Measurements from ENCODE around the gene SLC7A6. TPM values are rescaled to one million over a fixed set of nuclear protein-coding genes. Genes with fewer than 3 reads are reported as not detected.

Gene SLC7A6
- total RNA-seq, 1 donor from 2014 or later = 47.3 TPM

- Mint-ChIP-seq H3K4me3 (no peak overlapping the region), H3K36me3 (peaks cover 6% of the 10 kb centered on the region), H3K9me3 (no peaks in the 10 kb centered on the region), H3K4me1 (ENCODE audit: unreplicated experiment) (no peaks in the 10 kb centered on the region), H3K27me3 (no peaks in the 10 kb centered on the region), H3K27ac (no peak overlapping the region)
- no peak for DNase-seq (ENCODE audit: extremely low spot score, unreplicated experiment)
- TF ChIP-seq, protein P1, sequence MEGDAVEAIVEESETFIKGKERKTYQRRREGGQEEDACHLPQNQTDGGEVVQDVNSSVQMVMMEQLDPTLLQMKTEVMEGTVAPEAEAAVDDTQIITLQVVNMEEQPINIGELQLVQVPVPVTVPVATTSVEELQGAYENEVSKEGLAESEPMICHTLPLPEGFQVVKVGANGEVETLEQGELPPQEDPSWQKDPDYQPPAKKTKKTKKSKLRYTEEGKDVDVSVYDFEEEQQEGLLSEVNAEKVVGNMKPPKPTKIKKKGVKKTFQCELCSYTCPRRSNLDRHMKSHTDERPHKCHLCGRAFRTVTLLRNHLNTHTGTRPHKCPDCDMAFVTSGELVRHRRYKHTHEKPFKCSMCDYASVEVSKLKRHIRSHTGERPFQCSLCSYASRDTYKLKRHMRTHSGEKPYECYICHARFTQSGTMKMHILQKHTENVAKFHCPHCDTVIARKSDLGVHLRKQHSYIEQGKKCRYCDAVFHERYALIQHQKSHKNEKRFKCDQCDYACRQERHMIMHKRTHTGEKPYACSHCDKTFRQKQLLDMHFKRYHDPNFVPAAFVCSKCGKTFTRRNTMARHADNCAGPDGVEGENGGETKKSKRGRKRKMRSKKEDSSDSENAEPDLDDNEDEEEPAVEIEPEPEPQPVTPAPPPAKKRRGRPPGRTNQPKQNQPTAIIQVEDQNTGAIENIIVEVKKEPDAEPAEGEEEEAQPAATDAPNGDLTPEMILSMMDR (conservative IDR thresholded peaks at IDR 0.05) = no peak
Measured at GRCh38 chr16:68252383-68252782, 11.9 kb upstream of the SLC7A6 start.

DNA sequence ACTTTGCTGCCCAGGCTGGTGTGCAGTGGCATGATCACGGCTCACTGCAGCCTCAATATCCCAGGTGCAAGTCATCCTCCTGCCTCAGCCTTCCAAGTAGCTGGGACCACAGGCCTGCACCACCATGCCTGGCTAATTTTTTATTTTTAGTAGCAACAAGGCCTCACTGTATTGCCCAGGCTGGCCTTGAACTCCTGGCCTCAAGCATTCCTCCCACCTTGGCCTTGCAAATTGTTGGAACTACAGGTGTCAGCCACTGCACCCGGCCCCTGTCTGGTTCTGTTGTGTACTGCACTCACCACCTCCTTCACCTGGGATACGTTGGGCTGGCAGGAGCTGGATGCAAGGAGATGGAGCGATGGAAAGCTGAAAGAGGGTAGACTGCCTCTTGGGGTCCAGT, 10.6 kb upstream of the SLC7A6 start:
- H3K9me3 Mint-ChIP-seq = no peaks in the 10 kb centered on the region
- H3K4me3 Mint-ChIP-seq = no peak overlapping the region
- no peak overlapping the region for H3K27ac Mint-ChIP-seq
- peaks cover 6% of the 10 kb centered on the region for H3K4me1 Mint-ChIP-seq (ENCODE audit: unreplicated experiment)
- no peaks in the 10 kb centered on the region for H3K27me3 Mint-ChIP-seq
- DNase-seq (ENCODE audit: extremely low spot score, unreplicated experiment) = no peak
- peaks cover 10% of the 10 kb centered on the region for H3K36me3 Mint-ChIP-seq
- TF ChIP-seq, protein P1 (conservative IDR thresholded peaks at IDR 0.05) = no peak

DNA sequence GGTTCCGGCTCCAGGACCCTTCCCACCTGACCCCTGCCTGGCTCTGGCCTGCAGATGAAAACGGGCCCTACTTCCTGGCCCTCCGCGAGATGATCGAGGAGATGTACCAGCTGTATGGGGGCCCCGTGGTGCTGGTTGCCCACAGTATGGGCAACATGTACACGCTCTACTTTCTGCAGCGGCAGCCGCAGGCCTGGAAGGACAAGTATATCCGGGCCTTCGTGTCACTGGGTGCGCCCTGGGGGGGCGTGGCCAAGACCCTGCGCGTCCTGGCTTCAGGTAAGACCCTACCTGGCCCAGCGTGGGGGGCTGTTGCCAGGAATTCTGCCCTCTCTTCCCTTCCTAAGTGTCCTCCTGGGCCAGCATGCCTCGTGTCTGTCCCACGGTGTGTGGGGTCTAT, 8.6 kb upstream of the SLC7A6 start:
- H3K4me1 Mint-ChIP-seq (ENCODE audit: unreplicated experiment) = peaks cover 6% of the 10 kb centered on the region
- H3K27me3 Mint-ChIP-seq = no peaks in the 10 kb centered on the region

GRCh38 chr16:68257251-68257905, 6.9 kb upstream of the SLC7A6 start:
- H3K27ac Mint-ChIP-seq = peak overlapping the region; percentile 77

More for the DNA sequence above, 8.6 kb upstream of the SLC7A6 start:
- Mint-ChIP-seq H3K9me3 (no peaks in the 10 kb centered on the region), H3K4me3 (no peak overlapping the region), H3K36me3 (peaks cover 10% of the 10 kb centered on the region), H3K27ac (no peak overlapping the region)
- DNase-seq (ENCODE audit: extremely low spot score, unreplicated experiment) = no peak
- TF ChIP-seq, protein P1 (conservative IDR thresholded peaks at IDR 0.05) = no peak

DNA sequence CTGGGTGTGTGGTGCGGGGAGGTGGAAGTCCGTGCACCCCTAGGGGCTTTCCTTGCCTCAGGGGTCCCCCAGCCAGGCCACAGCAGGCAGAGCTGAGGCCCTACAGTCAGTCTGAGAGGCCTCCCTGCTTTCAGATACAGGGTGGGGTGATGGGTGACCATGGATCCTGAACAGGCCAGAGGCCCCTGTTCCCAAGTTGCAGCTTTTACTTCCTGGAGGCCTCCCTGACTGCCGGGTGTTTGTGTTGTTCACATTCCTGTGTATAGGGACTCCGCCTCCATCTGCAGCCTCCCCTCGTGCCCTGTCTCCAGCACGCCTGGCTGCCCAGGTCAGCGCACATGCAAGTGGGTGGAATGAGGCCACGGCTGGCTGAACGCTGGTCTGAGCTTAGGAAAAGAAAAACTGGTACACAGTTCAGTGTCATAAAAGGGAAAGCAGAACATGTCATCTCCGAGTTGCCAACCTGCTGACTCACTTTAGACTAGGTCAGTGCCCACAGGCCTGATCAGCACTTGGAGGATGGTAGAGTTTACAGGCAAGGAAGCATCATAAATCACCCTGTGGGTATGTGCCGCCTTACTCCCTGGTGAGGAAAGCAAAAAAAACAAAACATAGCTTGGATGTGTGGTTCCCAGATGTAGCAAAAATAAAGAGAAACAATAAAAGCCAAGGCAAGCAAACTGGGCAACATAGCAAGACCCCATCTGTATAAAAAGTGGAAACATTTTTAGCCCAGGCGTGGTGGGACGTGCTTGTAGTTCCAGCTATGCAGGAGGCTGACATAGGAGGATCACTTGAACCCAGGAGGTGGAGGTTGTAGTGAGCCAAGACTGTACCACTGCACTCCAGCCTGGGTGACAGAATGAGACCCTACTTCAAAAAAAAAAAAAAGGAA, 6.2 kb upstream of the SLC7A6 start:
- H3K9me3 Mint-ChIP-seq = no peaks in the 10 kb centered on the region
- TF ChIP-seq, protein P1 (conservative IDR thresholded peaks at IDR 0.05) = no peak
- peak overlapping the region; percentile 77 for H3K27ac Mint-ChIP-seq
- peaks cover 7% of the 10 kb centered on the region for H3K4me1 Mint-ChIP-seq (ENCODE audit: unreplicated experiment)
- no peaks in the 10 kb centered on the region for H3K27me3 Mint-ChIP-seq
- H3K36me3 Mint-ChIP-seq = peaks cover 4% of the 10 kb centered on the region
- H3K4me3 Mint-ChIP-seq = no peak overlapping the region
- DNase-seq (ENCODE audit: extremely low spot score, unreplicated experiment) = no peak

More at GRCh38 chr16:68257251-68257905, 6.9 kb upstream of the SLC7A6 start:
- peaks cover 4% of the 10 kb centered on the region for H3K36me3 Mint-ChIP-seq
- peaks cover 6% of the 10 kb centered on the region for H3K4me1 Mint-ChIP-seq (ENCODE audit: unreplicated experiment)
- no peaks in the 10 kb centered on the region for H3K9me3 Mint-ChIP-seq
- no peaks in the 10 kb centered on the region for H3K27me3 Mint-ChIP-seq
- DNase-seq (ENCODE audit: extremely low spot score, unreplicated experiment) = no peak
- TF ChIP-seq, protein P1 (conservative IDR thresholded peaks at IDR 0.05) = no peak
- no peak overlapping the region for H3K4me3 Mint-ChIP-seq

Measured in type B pancreatic cell (in vitro differentiated cells).